Ammon's horn (tissue), 1 donor: ENCODE measurements around the gene ITGAX.

ENCODE experiments used
- DNase-seq: peaks from one replicate; pipeline ENCODE4 v3.0.0-alpha.2; 2016; ENCODE audit warnings: low spot score

ITGAX gene

DNA sequence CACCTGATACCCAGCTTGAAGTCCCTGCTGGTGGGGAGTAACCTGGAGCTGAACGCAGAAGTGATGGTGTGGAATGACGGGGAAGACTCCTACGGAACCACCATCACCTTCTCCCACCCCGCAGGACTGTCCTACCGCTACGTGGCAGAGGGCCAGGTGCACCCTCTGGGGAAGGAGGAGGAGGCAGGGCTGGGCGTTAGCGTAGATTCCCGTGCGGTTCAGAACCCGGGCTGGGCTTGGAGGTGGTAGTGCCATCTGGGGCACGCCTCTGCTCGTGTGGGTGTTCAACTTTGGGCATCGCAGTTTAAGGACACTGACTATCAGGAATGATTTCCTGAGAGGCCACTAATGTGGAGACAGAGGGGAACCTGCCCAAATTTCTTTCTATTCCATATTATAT lies 18.3 kb downstream of the ITGAX start:
- DNase-seq = no peak

DNA sequence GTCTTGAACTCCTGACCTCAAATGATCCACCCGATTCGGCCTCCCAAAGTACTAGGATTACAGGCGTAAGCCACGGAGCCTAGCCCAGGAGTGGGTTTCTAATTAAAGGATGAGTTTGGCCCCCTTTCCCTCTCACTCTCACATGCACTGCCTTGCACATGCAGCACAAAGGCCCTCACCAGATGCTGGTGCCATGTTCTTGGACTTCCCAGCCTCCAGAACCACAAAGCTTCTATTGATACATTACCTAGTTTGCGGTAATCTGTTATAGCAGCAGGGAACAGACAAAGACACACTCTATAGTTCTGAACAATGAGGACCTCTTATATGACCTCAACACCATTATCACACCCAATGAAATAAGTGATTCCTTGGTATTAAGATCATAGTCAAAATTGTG lies 20.3 kb downstream of the ITGAX start:
- no peak for DNase-seq

GRCh38 chr16:31376705-31377104 lies 21.7 kb downstream of the ITGAX start:
- no peak for DNase-seq

- DNase-seq = no peak
Observed at GRCh38 chr16:31377210-31377903, 22.4 kb downstream of the ITGAX start.

DNA sequence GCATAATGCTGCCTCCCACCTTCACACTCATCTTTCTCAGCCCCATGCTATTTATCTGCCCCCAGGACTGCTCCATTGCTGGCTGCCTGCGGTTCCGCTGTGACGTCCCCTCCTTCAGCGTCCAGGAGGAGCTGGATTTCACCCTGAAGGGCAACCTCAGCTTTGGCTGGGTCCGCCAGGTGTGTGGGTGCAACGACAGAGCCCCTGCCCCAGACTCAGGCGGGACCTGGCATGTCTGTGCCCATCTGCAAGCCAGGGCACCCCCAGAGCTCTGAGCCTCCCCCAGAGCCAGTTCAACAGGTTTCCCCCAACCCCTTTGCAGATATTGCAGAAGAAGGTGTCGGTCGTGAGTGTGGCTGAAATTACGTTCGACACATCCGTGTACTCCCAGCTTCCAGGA lies 25.2 kb downstream of the ITGAX start:
- DNase-seq = no peak

DNA sequence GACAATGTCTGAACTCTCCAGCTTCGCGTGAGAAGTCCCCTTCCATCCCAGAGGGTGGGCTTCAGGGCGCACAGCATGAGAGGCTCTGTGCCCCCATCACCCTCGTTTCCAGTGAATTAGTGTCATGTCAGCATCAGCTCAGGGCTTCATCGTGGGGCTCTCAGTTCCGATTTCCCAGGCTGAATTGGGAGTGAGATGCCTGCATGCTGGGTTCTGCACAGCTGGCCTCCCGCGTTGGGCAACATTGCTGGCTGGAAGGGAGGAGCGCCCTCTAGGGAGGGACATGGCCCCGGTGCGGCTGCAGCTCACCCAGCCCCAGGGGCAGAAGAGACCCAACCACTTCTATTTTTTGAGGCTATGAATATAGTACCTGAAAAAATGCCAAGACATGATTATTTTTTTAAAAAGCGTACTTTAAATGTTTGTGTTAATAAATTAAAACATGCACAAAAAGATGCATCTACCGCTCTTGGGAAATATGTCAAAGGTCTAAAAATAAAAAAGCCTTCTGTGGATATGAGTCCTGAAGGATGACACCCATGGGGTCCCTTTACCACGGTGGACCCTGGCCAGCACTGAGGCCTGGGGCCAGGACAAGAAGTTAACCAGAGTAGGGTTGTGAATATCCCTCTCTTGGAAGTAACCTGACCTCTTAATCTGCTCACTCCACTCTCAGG lies 27.6 kb downstream of the ITGAX start:
- DNase-seq = peak; percentile 76

DNA sequence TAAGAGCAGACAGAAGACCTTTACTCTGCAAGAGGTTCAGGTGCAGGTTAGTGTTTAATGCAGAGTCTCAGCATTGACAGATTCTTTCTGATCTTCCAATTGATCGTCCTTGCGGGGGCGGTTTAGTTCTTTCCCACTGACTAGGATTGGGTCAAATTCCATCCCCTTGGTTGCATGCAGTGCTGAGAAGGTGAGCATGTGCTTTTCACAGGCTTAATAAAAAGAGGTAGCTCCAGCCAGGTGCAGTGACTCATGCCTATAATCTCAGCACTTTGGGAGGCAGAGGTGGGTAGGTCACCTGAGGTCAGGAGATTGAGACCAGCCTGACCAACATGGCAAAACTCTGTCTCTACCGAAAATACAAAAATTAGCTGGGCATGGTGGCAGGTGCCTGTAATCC lies 30.7 kb downstream of the ITGAX start:
- no peak for DNase-seq

GRCh38 chr16:31386157-31386984 lies 31.4 kb downstream of the ITGAX start:
- DNase-seq = peak; percentile 80

GRCh38 chr16:31388535-31388934 lies 33.6 kb downstream of the ITGAX start:
- no peak for DNase-seq

DNA sequence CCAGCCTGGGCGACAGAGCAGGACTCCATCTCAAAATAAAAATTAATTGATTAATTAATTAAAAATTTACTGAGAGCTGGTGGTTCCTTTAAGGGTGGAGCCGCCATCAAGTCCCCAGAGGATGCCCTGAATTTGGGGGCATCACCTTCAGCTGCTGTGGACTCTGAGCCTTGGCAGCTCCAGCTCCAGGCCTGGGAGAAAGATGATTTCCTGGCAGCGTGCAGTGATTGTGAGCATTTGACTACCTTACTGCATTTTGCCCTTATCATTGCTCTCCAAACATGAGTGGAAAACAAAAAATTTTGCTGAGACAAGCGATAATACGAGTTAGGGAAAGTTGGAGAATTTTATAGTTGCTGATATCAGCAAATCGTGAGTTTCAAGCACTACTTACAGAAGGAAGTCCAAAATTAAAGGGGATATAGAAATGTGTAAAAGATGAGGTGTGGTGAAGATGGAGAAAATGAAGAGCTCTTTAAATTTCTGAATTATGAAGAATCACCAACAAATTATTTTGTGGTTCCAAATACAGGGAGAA lies 35.6 kb downstream of the ITGAX start:
- no peak for DNase-seq

DNA sequence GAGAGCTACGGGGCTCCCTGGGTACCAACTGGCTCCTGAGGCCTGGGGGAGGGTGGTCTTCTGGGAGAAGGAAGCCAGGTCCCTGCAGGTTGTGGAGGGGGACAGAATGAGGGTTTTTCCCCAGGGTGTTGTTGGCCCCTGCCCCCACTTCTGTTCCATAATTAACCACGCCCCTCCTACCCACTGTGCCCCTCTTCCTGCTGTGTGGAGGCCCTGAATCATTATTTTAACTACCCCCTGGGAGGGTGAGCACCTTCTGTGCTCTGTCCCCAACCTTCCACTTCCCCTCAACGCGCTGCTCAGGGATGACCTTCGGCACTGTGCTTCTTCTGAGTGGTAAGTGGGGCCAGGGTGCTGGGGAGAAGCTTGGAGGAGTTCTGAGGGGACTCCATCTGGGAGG lies 38.1 kb downstream of the ITGAX start, which contains the start of gene ITGAD:
TSS of gene ITGAD (plus strand) at position 280 of the 400 bp plus-strand sequence. CDS start at position 306, 26 bp downstream.
- DNase-seq = no peak

DNA sequence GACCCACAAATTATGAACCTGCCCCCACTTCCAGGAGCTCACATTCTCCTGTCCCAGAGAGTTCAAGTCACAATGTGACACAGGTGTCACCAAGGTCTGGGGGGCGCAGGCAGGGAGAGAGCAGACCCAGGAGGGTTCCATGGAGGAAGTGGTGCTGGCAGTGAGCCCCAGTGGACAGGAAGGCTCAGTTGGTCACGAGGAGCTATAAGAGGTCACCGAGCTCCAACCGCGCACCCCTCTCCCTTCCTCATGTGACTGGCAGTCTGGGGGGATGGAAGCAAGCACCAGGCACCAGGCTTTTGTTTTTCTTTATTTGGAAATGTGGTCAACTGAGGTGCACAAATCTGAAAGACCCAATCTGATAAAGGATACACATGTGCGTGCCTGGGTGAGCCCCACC lies 40.7 kb downstream of the ITGAX start:
- DNase-seq = peak; percentile 23

- DNase-seq = no peak
Observed at GRCh38 chr16:31397096-31397660, 42.2 kb downstream of the ITGAX start.

GRCh38 chr16:31397701-31398100 lies 42.7 kb downstream of the ITGAX start:
- no peak for DNase-seq

- no peak for DNase-seq
Observed at GRCh38 chr16:31400191-31400590, 45.2 kb downstream of the ITGAX start.

DNA sequence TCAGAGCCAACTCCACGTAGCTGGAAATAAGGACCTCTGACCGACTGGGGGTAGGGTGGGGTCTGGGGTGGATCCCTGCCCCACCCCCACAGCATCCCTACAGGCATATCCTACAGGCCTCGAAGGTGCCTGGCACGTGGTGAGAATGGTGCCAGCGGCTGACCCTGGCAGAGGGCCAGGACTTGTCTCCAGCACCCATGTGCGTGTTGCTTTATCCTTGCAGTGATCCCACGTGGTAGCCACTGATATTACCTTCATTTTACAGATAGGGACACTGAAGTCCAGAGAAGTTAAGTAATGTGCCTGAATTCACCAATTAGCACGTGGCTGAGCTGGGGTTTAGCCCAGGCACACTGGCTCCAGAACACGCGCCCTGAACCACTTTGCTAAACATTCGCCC lies 46.5 kb downstream of the ITGAX start:
- DNase-seq = no peak

DNA sequence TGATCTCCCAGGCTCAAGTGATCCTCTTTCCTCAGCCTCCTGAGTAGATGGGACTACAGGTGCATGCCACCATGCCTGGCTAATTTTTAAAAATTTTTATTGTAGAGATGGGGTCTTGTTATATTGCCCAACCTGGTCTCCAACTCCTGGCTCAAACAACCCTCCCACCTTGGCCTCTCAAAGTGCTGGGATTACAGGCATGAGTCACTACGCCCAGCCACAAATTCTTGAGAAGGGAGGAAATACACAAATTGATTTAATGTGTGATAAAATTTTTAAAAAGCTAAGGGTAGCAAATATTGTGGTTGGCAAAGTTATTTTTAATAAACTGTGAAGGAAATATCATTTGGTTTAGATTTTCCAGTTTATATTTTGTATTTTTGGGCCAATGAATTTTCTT lies 47.7 kb downstream of the ITGAX start:
- DNase-seq = no peak

- no peak for DNase-seq
Observed at GRCh38 chr16:31403590-31404352, 48.8 kb downstream of the ITGAX start.

DNA sequence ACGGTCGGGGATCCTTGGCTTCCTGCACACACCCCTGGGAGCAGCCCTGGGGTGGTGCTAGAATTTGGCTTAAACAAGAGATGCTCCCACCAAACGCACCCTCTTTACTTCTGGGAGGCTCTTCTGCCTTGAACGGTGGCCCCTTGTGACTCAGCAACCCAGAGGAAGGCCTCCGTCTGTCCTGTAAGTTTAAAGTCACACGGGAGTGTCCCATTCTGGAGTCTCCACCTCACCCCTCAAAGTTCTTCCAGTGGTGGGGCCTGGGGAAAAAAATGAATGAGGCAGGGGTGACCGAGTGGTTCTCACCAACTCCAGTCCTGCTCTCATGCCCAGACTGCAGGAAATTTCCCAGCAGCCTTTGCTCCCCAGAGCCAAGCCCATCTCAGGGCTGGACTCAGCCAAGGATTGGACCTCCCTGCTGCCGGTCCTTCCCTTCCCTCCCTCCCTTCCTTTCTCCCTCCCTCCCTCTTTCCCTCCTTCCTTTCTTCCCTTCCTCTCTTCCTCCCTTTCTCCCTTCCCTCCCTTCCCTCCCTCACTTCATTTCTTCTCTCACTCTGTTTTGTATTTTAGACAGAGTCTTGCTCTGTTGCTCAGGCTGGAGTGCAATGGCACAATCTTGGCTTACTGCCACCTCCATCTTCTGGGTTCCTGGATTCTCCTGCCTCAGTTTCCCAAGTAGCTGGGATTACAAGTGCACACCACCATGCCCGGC lies 49.5 kb downstream of the ITGAX start:
- DNase-seq = peak; percentile 28

- DNase-seq = no peak
Observed at GRCh38 chr16:31407406-31407805, 52.4 kb downstream of the ITGAX start.

- no peak for DNase-seq
Observed at GRCh38 chr16:31409433-31409832, 54.5 kb downstream of the ITGAX start.
